Neural cell (in vitro differentiated cells): ENCODE data around the gene PHAX. TPM values are rescaled to one million over a fixed set of nuclear protein-coding genes. Genes with fewer than 3 reads are reported as not detected.

ENCODE experiments used
- H2AFZ ChIP-seq: fragments of 200-600, 300-800 bp; sonication (generic), shearing (Covaris generic); 2 replicates; pipeline ENCODE4 v1.6.0; 2014; ENCODE audit warnings: low read depth, mild to moderate bottlenecking, antibody characterized with exemption, low read length, moderate library complexity
- H3F3A ChIP-seq: fragments of 200-600 bp; shearing (Covaris generic); 2 replicates; pipeline ENCODE4 v1.6.1; 2016; ENCODE audit warnings: mild to moderate bottlenecking, moderate library complexity, mixed read lengths, antibody characterized with exemption, low read length; ENCODE audit not compliant: insufficient read depth, poor library complexity, severe bottlenecking
- H3K27ac ChIP-seq: fragments of 200-600, 300-800 bp; sonication (generic), shearing (Covaris generic); 2 replicates; pipeline ENCODE4 v1.5.1; 2014; ENCODE audit warnings: mild to moderate bottlenecking, low read length, moderate library complexity
- H3K27me3 ChIP-seq: fragments of 300-800, 200-600 bp; sonication (generic), shearing (Covaris generic); 2 replicates; pipeline ENCODE4 v1.6.0; 2014; ENCODE audit warnings: mild to moderate bottlenecking, low read depth, low read length, moderate library complexity; ENCODE audit not compliant: insufficient read depth
- H3K36me3 ChIP-seq: fragments of 300-800, 200-600 bp; sonication (generic), shearing (Covaris generic); 2 replicates; pipeline ENCODE4 v1.5.1; 2014; ENCODE audit warnings: mild to moderate bottlenecking, antibody characterized with exemption, low read length, moderate library complexity; ENCODE audit not compliant: insufficient read depth
- H3K4me2 ChIP-seq: fragments of 300-800, 200-600 bp; sonication (generic), shearing (Covaris generic); 2 replicates; pipeline ENCODE4 v1.6.0; 2014; ENCODE audit warnings: mild to moderate bottlenecking, low read length
- H3K4me3 ChIP-seq: fragments of 300-800, 200-600 bp; sonication (generic), shearing (Covaris generic); 2 replicates; pipeline ENCODE4 v1.5.1; 2014; ENCODE audit warnings: mild to moderate bottlenecking, low read length, moderate library complexity
- H3K79me2 ChIP-seq: fragments of 200-600 bp; shearing (Covaris generic); replicated peaks from 2 replicates; pipeline ENCODE4 v1.6.0; 2014; ENCODE audit warnings: mild to moderate bottlenecking, low read length, moderate library complexity; ENCODE audit not compliant: insufficient read depth
- H3K9ac ChIP-seq: fragments of 300-800, 200-600 bp; sonication (generic), shearing (Covaris generic); 2 replicates; pipeline ENCODE4 v1.6.1; 2016; ENCODE audit warnings: mild to moderate bottlenecking, low read length, mixed read lengths
- H3K9me2 ChIP-seq: fragments of 200-600 bp; shearing (Covaris generic); 2 replicates; pipeline ENCODE4 v1.6.1; 2016; ENCODE audit warnings: mild to moderate bottlenecking, low read length, mixed read lengths; ENCODE audit not compliant: insufficient read depth
- H3K9me3 ChIP-seq: fragments of 200-600, 300-800 bp; sonication (generic), shearing (Covaris generic); 2 replicates; pipeline ENCODE4 v1.6.1; 2016; ENCODE audit warnings: mild to moderate bottlenecking, mixed run types, low read length, moderate library complexity, mixed read lengths
- H4K20me1 ChIP-seq: fragments of 200-600 bp; shearing (Covaris generic); 2 replicates; pipeline ENCODE4 v1.6.1; 2016; ENCODE audit warnings: mild to moderate bottlenecking, mixed run types; ENCODE audit not compliant: insufficient read depth
- CTCF ChIP-seq: fragments of 450-650 bp; IDR thresholded peaks from 2 replicates; pipeline ENCODE4 v1.5.1; 2014; ENCODE audit warnings: antibody characterized with exemption, mild to moderate bottlenecking, moderate library complexity; ENCODE audit not compliant: poor library complexity, severe bottlenecking
- EP300 ChIP-seq: fragments of 450-650 bp; conservative IDR thresholded peaks from 2 replicates; pipeline ENCODE4 v1.6.1; 2014; ENCODE audit warnings: antibody characterized with exemption, mild to moderate bottlenecking, moderate library complexity; ENCODE audit not compliant: poor library complexity, severe bottlenecking
- EZH2 ChIP-seq: fragments of 200-600, 300-800 bp; shearing (Covaris generic), sonication (generic); IDR thresholded peaks from 2 replicates; pipeline ENCODE4 v1.6.1; 2014; ENCODE audit warnings: antibody characterized with exemption, low read length, borderline replicate concordance, mild to moderate bottlenecking; ENCODE audit not compliant: insufficient read depth, poor library complexity, severe bottlenecking
- MXI1 ChIP-seq: fragments of 450-650 bp; conservative IDR thresholded peaks from 2 replicates; pipeline ENCODE4 v1.6.1; 2014; ENCODE audit warnings: antibody characterized with exemption, mild to moderate bottlenecking; ENCODE audit not compliant: poor library complexity, severe bottlenecking
- POLR2AphosphoS5 ChIP-seq: IDR thresholded peaks from 2 replicates; pipeline ENCODE4 v1.6.1; 2012
- RAD21 ChIP-seq: fragments of 450-650 bp; conservative IDR thresholded peaks from 2 replicates; pipeline ENCODE4 v1.6.1; 2014; ENCODE audit warnings: antibody characterized with exemption, mild to moderate bottlenecking, moderate library complexity
- SMC3 ChIP-seq: fragments of 450-650 bp; conservative IDR thresholded peaks from 2 replicates; pipeline ENCODE4 v1.6.1; 2014; ENCODE audit warnings: antibody characterized with exemption, mild to moderate bottlenecking, moderate library complexity; ENCODE audit not compliant: poor library complexity
- TAF1 ChIP-seq: IDR thresholded peaks from 2 replicates; pipeline ENCODE4 v1.6.1; 2012; ENCODE audit warnings: low read depth
- polyA plus RNA-seq: library from polyadenylated mRNA; depleted of rRNA; stranded (reverse); fragments of >200 nt; gene quantifications from 2 replicates; pipeline ENCODE4 v1.2.3, GENCODE V29; 2014
- TF ChIP-seq, protein P1 (sequence below): IDR thresholded peaks from 2 replicates; pipeline ENCODE4 v1.6.1; 2012; ENCODE audit warnings: borderline replicate concordance

The PHAX gene
- polyA plus RNA-seq, 1 donor from 2014 or later: 42.3 TPM

- TF ChIP-seq POLR2AphosphoS5 (no peak), CTCF (no peak), TAF1 (no peak), EZH2 (no peak), EP300 (no peak), SMC3 (no peak), RAD21 (no peak), MXI1 (no peak)
- TF ChIP-seq, protein P1, sequence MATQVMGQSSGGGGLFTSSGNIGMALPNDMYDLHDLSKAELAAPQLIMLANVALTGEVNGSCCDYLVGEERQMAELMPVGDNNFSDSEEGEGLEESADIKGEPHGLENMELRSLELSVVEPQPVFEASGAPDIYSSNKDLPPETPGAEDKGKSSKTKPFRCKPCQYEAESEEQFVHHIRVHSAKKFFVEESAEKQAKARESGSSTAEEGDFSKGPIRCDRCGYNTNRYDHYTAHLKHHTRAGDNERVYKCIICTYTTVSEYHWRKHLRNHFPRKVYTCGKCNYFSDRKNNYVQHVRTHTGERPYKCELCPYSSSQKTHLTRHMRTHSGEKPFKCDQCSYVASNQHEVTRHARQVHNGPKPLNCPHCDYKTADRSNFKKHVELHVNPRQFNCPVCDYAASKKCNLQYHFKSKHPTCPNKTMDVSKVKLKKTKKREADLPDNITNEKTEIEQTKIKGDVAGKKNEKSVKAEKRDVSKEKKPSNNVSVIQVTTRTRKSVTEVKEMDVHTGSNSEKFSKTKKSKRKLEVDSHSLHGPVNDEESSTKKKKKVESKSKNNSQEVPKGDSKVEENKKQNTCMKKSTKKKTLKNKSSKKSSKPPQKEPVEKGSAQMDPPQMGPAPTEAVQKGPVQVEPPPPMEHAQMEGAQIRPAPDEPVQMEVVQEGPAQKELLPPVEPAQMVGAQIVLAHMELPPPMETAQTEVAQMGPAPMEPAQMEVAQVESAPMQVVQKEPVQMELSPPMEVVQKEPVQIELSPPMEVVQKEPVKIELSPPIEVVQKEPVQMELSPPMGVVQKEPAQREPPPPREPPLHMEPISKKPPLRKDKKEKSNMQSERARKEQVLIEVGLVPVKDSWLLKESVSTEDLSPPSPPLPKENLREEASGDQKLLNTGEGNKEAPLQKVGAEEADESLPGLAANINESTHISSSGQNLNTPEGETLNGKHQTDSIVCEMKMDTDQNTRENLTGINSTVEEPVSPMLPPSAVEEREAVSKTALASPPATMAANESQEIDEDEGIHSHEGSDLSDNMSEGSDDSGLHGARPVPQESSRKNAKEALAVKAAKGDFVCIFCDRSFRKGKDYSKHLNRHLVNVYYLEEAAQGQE: no peak
- H3K9ac ChIP-seq: no peak overlapping the region
- H3K9me3 ChIP-seq: no peaks in the 10 kb centered on the region
- no peaks in the 10 kb centered on the region for H4K20me1 ChIP-seq
- H3K27ac ChIP-seq: no peak overlapping the region
- no peaks in the 10 kb centered on the region for H3K36me3 ChIP-seq
- no peaks in the 10 kb centered on the region for H3K79me2 ChIP-seq
- no peaks in the 10 kb centered on the region for H3F3A ChIP-seq
- H3K27me3 ChIP-seq: no peaks in the 10 kb centered on the region
- no peak overlapping the region for H3K4me2 ChIP-seq
- no peak overlapping the region for H2AFZ ChIP-seq
- H3K4me3 ChIP-seq: no peak overlapping the region
- H3K9me2 ChIP-seq: no peaks in the 10 kb centered on the region
Measured at GRCh38 chr5:126624534-126624933, 23.8 kb downstream of the PHAX start.

GRCh38 chr5:126628102-126628501 lies 27.4 kb downstream of the PHAX start:
- Histone ChIP-seq H4K20me1 (no peaks in the 10 kb centered on the region), H3K79me2 (no peaks in the 10 kb centered on the region), H3K4me2 (no peak overlapping the region), H3F3A (no peaks in the 10 kb centered on the region), H3K27ac (no peak overlapping the region), H3K9me2 (no peaks in the 10 kb centered on the region), H2AFZ (no peak overlapping the region), H3K9me3 (no peaks in the 10 kb centered on the region), H3K27me3 (no peaks in the 10 kb centered on the region), H3K4me3 (no peak overlapping the region), H3K9ac (no peak overlapping the region), H3K36me3 (no peaks in the 10 kb centered on the region)
- TF ChIP-seq EZH2 (no peak), CTCF (no peak), TAF1 (no peak), EP300 (no peak), RAD21 (no peak), POLR2AphosphoS5 (no peak), MXI1 (no peak), SMC3 (no peak)
- TF ChIP-seq, protein P1: no peak
